ENCODE data around the gene PDZD2.
"Not testable (repeated sequence)": the region's sequence is repeated elsewhere in the genome, so short reads cannot be mapped to it uniquely, and the experiment has no call there.

The PDZD2 gene

GRCh38 chr5:32055891-32056866 lies 417.2 kb downstream of the PDZD2 start:
- no peak for DNase-seq

GRCh38 chr5:32057187-32058096 lies 418.5 kb downstream of the PDZD2 start:
- no peak for DNase-seq

- DNase-seq = no peak
These were observed 419.2 kb downstream of the PDZD2 start for GRCh38 chr5:32058101-32058500.

- no peak for DNase-seq
These were observed 420.1 kb downstream of the PDZD2 start for GRCh38 chr5:32058997-32059396.

- no peak for DNase-seq
These were observed 421.0 kb downstream of the PDZD2 start for GRCh38 chr5:32059761-32060530.

- DNase-seq = no peak
These were observed 422.3 kb downstream of the PDZD2 start for GRCh38 chr5:32061236-32061635.

GRCh38 chr5:32066448-32066847 lies 427.5 kb downstream of the PDZD2 start:
- no peak for DNase-seq

- DNase-seq = no peak
These were observed 429.0 kb downstream of the PDZD2 start for GRCh38 chr5:32067774-32068470.

GRCh38 chr5:32068561-32068960 lies 429.6 kb downstream of the PDZD2 start:
- DNase-seq = no peak

GRCh38 chr5:32069396-32069795 lies 430.5 kb downstream of the PDZD2 start:
- DNase-seq = no peak

- no peak for DNase-seq
These were observed 432.5 kb downstream of the PDZD2 start for GRCh38 chr5:32071351-32071944.

GRCh38 chr5:32072054-32072453 lies 433.1 kb downstream of the PDZD2 start:
- DNase-seq = no peak

GRCh38 chr5:32074401-32074800 lies 435.5 kb downstream of the PDZD2 start:
- DNase-seq = no peak

- DNase-seq = no peak
These were observed 438.1 kb downstream of the PDZD2 start for GRCh38 chr5:32076699-32077695.

- not testable (repeated sequence) for DNase-seq
These were observed 439.9 kb downstream of the PDZD2 start for GRCh38 chr5:32078855-32079254.

- not testable (repeated sequence) for DNase-seq
These were observed 441.6 kb downstream of the PDZD2 start for GRCh38 chr5:32080565-32080964.

- DNase-seq = no peak
These were observed 443.8 kb downstream of the PDZD2 start for GRCh38 chr5:32082701-32083100.

GRCh38 chr5:32083981-32084430 lies 445.1 kb downstream of the PDZD2 start:
- peak; percentile 33 for DNase-seq

GRCh38 chr5:32087086-32088082 lies 448.5 kb downstream of the PDZD2 start:
- DNase-seq = peak; percentile 37
